NCI-H510A (cell line): Measurements from ENCODE around the gene SH3D21.
A peak's percentile ranks its signal among the peaks of the same experiment; 100 is the strongest.

ENCODE experiments used
- DNase-seq: peaks from one replicate; lab custom pipeline; 2025; lab: John Stamatoyannopoulos, UW

Gene SH3D21

GRCh38 chr1:36303650-36304360 is 2.4 kb upstream of the SH3D21 start:
- no peak for DNase-seq

GRCh38 chr1:36304521-36304920 is 1.6 kb upstream of the SH3D21 start:
- no peak for DNase-seq

- DNase-seq, result no peak
Measured at GRCh38 chr1:36304970-36305914, 926 bp upstream of the SH3D21 start.

GRCh38 chr1:36305915-36306209 is 306 bp upstream of the SH3D21 start:
- no peak for DNase-seq

GRCh38 chr1:36306902-36307456 is 811 bp downstream of the SH3D21 start:
- peak; percentile 99 for DNase-seq

- DNase-seq, result no peak
Measured at GRCh38 chr1:36307601-36308330, 1.6 kb downstream of the SH3D21 start.

GRCh38 chr1:36309397-36309796 is 3.2 kb downstream of the SH3D21 start:
- no peak for DNase-seq

- no peak for DNase-seq
Measured at GRCh38 chr1:36320291-36320761, 14.2 kb downstream of the SH3D21 start.

GRCh38 chr1:36320767-36321118 is 14.6 kb downstream of the SH3D21 start:
- DNase-seq, result no peak

- DNase-seq, result peak; percentile 19
Measured at GRCh38 chr1:36321119-36321951, 15.2 kb downstream of the SH3D21 start.

GRCh38 chr1:36322041-36322785 is 16.0 kb downstream of the SH3D21 start:
- no peak for DNase-seq

- DNase-seq, result no peak
Measured at GRCh38 chr1:36322786-36323635, 16.8 kb downstream of the SH3D21 start.

GRCh38 chr1:36323636-36324352 is 17.6 kb downstream of the SH3D21 start, which contains the start of gene EVA1B:
Gene EVA1B (minus strand): TSS chr1:36323645. CDS start chr1:36323037, 608 bp downstream.
- DNase-seq, result peak; percentile 81

- no peak for DNase-seq
Measured at GRCh38 chr1:36324353-36324703, 18.2 kb downstream of the SH3D21 start.

- peak; percentile 45 for DNase-seq
Measured at GRCh38 chr1:36326499-36326898, 20.3 kb downstream of the SH3D21 start.

GRCh38 chr1:36327421-36328087 is 21.4 kb downstream of the SH3D21 start:
- peak; percentile 31 for DNase-seq

- no peak for DNase-seq
Measured at GRCh38 chr1:36328088-36328480, 21.9 kb downstream of the SH3D21 start.

- DNase-seq, result peak; percentile 77
Measured at GRCh38 chr1:36328713-36329112, 22.5 kb downstream of the SH3D21 start.
